Measurements from ENCODE around the gene DNM1L. TPM values are rescaled to one million over a fixed set of nuclear protein-coding genes. Genes with fewer than 3 reads are reported as not detected.
A peak's percentile ranks its signal among the peaks of the same experiment; 100 is the strongest.

Gene DNM1L
- total and polyA plus RNA-seq, 2 of the 4 experiments (the other 2 are of a cell fraction) = 44.8 to 70.1 TPM

DNA sequence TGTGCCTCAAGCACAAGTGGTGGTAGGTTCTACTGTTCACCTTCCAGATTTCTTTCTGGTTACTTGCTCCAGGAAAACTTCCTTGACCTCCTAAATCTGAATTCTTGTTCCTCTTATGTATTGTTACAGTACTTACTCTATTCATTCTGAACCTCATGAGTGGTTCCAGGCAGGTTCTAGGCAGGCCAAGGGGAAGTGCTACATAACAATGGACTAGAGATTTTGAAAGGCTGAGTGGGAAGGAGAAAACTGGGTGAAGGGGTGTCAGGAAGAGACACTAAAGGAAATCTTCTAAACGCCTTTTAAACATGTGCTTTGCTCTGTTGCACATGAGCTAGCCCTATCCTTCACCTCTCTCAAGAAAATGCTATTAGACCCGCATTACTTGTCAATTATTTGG lies 75.0 kb downstream of the DNM1L start:
- peak overlapping the region; percentile 30 for H3K27ac ChIP-seq (ENCODE audit: insufficient read depth, low read length)
- H3K4me2 ChIP-seq (ENCODE audit: low read depth, low read length) = peak overlapping the region; percentile 34
- peaks cover 18% of the 10 kb centered on the region for H3K36me3 ChIP-seq (ENCODE audit: control insufficient read depth, insufficient read depth, low read length)
- peak overlapping the region; percentile 75 for H3K9ac ChIP-seq (ENCODE audit: low read depth, low read length)
- peak overlapping the region; percentile 76 for H3K4me3 ChIP-seq (ENCODE audit: insufficient read depth, low read depth, low read length)
- H4K91ac ChIP-seq (ENCODE audit: insufficient read depth, low read depth, low read length) = no peak overlapping the region
- ChIA-PET POLR2A (ENCODE audit: unreplicated experiment) (interaction anchor here (0.6 kb wide), 1 partner anchor 8 kb away, joined by 4 read pairs; no protein-coding TSS in a partner anchor), CTCF (no interaction called here)
- H3K4ac ChIP-seq (ENCODE audit: low read depth, low read length) = peak overlapping the region; percentile 28; the same call in 1 of the 2 replicates
- no peak for TF ChIP-seq BHLHE40 (IDR thresholded peaks at IDR 0.05; ENCODE audit: low read depth, low read length)
- no peak overlapping the region for H2BK120ac ChIP-seq (ENCODE audit: low read depth, low read length)
- DNase-seq (no peak), ATAC-seq (ENCODE audit: low read depth) (no peak)
- H2BK20ac ChIP-seq (ENCODE audit: low read depth, low read length) = no peak overlapping the region
- WGBS, 2 experiments (ENCODE audit: extremely low coverage in 2 of 2, insufficient read length in 1 of 2) = no CpG with 5 or more reads among the region's 2 CpGs
- H2AK9ac ChIP-seq (replicated peaks; ENCODE audit: low read depth, low read length, poor library complexity) = no peak overlapping the region
- dilution Hi-C loops (cut with HindIII; ENCODE audit: low sequenced_read_pairs, unreplicated experiment) = no loop called here
- H4K20me1 ChIP-seq (ENCODE audit: insufficient read depth, low read length) = no peaks in the 10 kb centered on the region; the same call in 1 of the 2 replicates
- H2AFZ ChIP-seq (replicated peaks; ENCODE audit: low read length, poor library complexity) = no peak overlapping the region
- H2BK5ac ChIP-seq (ENCODE audit: low read depth, low read length, poor library complexity, severe bottlenecking) = peak overlapping the region; percentile 38
- H3K27me3 ChIP-seq (ENCODE audit: control insufficient read depth, insufficient read depth, low read length) = no peaks in the 10 kb centered on the region
- no peaks in the 10 kb centered on the region for H3K9me1 ChIP-seq (ENCODE audit: insufficient read depth, low read length)
- 0 out of 2 replicates have a peak overlapping the region, but pooled peaks have one; percentile 54 for H3K14ac ChIP-seq (replicated peaks; ENCODE audit: low read depth, low read length)
- in situ Hi-C loops (cut with MboI; ENCODE audit: low sequenced_read_pairs) = no loop called here
- peak overlapping the region; percentile 41; the same call in 1 of the 2 replicates for H4K5ac ChIP-seq (ENCODE audit: low read depth, low read length)
- H4K8ac ChIP-seq (ENCODE audit: low read depth in 2 of 2, low read length in 2 of 2) = peak overlapping the region; percentile 25 to 87; a peak in 3 of 4 replicates
- peak overlapping the region; percentile 33; the same call in 1 of the 2 replicates for H2AK5ac ChIP-seq (ENCODE audit: low read depth, low read length)
- H3K18ac ChIP-seq (ENCODE audit: low read depth, low read length) = no peak overlapping the region
- BruUV-seq (replicated peaks) = no TSS peak
- no peaks in the 10 kb centered on the region for H3K9me3 ChIP-seq (ENCODE audit: control insufficient read depth, insufficient read depth, low read length)
- H3K4me1 ChIP-seq (ENCODE audit: control insufficient read depth, insufficient read depth, low read length) = peaks cover 5% of the 10 kb centered on the region; the same call in 1 of the 2 replicates
- H3K23ac ChIP-seq (ENCODE audit: low read depth, low read length) = peak overlapping the region; percentile 33; the same call in 1 of the 2 replicates
- H3K56ac ChIP-seq (ENCODE audit: extremely low read depth, insufficient read depth, low read length) = 0 out of 2 replicates have a peak overlapping the region, but pooled peaks have one; percentile 10
- intact Hi-C loops (cut with micrococcal nuclease) = loop anchor here (10.0 kb wide), 1 partner anchor 1099 kb away; the partner anchor contains the start of gene ETFBKMT
- H3K79me1 ChIP-seq (ENCODE audit: low read depth in 1 of 2, low read length in 2 of 2) = peaks cover 8 to 23% of the 10 kb centered on the region in 2 experiments
- H2BK15ac ChIP-seq (ENCODE audit: low read depth, low read length) = no peak overlapping the region
